Liver (tissue), 9 donors: ENCODE results near the gene OR2T27. TPM values are rescaled to one million over a fixed set of nuclear protein-coding genes. Genes with fewer than 3 reads are reported as not detected.

Experiments
- DNase-seq: peaks from one replicate; pipeline ENCODE4 v3.0.0-alpha.2; 2017; ENCODE audit warnings: low spot score
- H3K27ac ChIP-seq, 2 donors: one replicate each; pipeline ENCODE4 v1.7.0; 2013; ENCODE audit warnings: inconsistent platforms in 2 of 2, low read length in 2 of 2, control low read depth in 1 of 2, low read depth in 1 of 2, mild to moderate bottlenecking in 1 of 2
- H3K27me3 ChIP-seq, 4 donors: one replicate each; pipeline versions ENCODE4 v1.6.1 to v1.7.0; 2013; ENCODE audit warnings: low read length in 3 of 4, inconsistent platforms in 1 of 4, mild to moderate bottlenecking in 1 of 4, moderate library complexity in 1 of 4; ENCODE audit not compliant: control insufficient read depth in 4 of 4, insufficient read depth in 4 of 4
- H3K36me3 ChIP-seq, 4 donors: one replicate each; pipeline versions ENCODE4 v1.6.1 to v1.7.0; 2013; ENCODE audit warnings: low read length in 3 of 4, mild to moderate bottlenecking in 3 of 4, low read depth in 1 of 4, moderate library complexity in 1 of 4; ENCODE audit not compliant: control insufficient read depth in 4 of 4, insufficient read depth in 3 of 4
- H3K4me1 ChIP-seq, 4 donors: one replicate each; pipeline versions ENCODE4 v1.6.1 to v1.7.0; 2013; ENCODE audit warnings: low read length in 3 of 4, mild to moderate bottlenecking in 3 of 4, moderate library complexity in 1 of 4; ENCODE audit not compliant: control insufficient read depth in 4 of 4, insufficient read depth in 4 of 4
- H3K4me3 ChIP-seq, 3 donors: one replicate each; pipeline versions ENCODE4 v1.6.1 to v1.7.0; 2013; ENCODE audit warnings: low read length in 3 of 3, control low read depth in 1 of 3, low read depth in 1 of 3, mild to moderate bottlenecking in 1 of 3
- H3K9ac ChIP-seq, 2 donors: one replicate each; pipeline ENCODE4 v1.7.0; 2013; ENCODE audit warnings: low read length in 2 of 2, mild to moderate bottlenecking in 2 of 2, moderate library complexity in 2 of 2, control low read depth in 1 of 2, low read depth in 1 of 2
- H3K9me3 ChIP-seq, 4 donors: one replicate each; pipeline versions ENCODE4 v1.6.1 to v1.7.0; 2013; ENCODE audit warnings: low read length in 3 of 4; ENCODE audit not compliant: control insufficient read depth in 4 of 4
- ATF3 ChIP-seq: IDR thresholded peaks from 2 replicates; pipeline ENCODE4 v1.6.1; 2016; ENCODE audit warnings: antibody characterized with exemption
- EGR1 ChIP-seq, 2 donors: IDR thresholded peaks; 2 replicates each; pipeline ENCODE4 v1.6.1; 2016 to 2018; ENCODE audit warnings: antibody characterized with exemption in 2 of 2, low read depth in 2 of 2
- FOXA2 ChIP-seq: IDR thresholded peaks from 2 replicates; pipeline ENCODE4 v1.6.1; 2016; ENCODE audit warnings: antibody characterized with exemption
- GABPA ChIP-seq, 2 donors: IDR thresholded peaks in 1 of 2; conservative IDR thresholded peaks in 1 of 2; 2 replicates each; pipeline ENCODE4 v1.6.1; 2016; ENCODE audit warnings: antibody characterized with exemption in 2 of 2, mild to moderate bottlenecking in 1 of 2, moderate library complexity in 1 of 2
- HNF4G ChIP-seq: IDR thresholded peaks from 2 replicates; pipeline ENCODE4 v1.6.1; 2016; ENCODE audit warnings: antibody characterized with exemption
- MAX ChIP-seq: IDR thresholded peaks from 2 replicates; pipeline ENCODE4 v1.6.1; 2016; ENCODE audit warnings: antibody characterized with exemption
- RAD21 ChIP-seq, 2 donors: IDR thresholded peaks; 2 replicates each; pipeline ENCODE4 v1.6.1; 2016; ENCODE audit warnings: antibody characterized with exemption in 2 of 2, mild to moderate bottlenecking in 2 of 2
- YY1 ChIP-seq: IDR thresholded peaks from 2 replicates; pipeline ENCODE4 v1.6.1; 2016; ENCODE audit warnings: antibody characterized with exemption, mild to moderate bottlenecking
- ZBTB33 ChIP-seq: IDR thresholded peaks from 2 replicates; pipeline ENCODE4 v1.6.1; 2016; ENCODE audit warnings: antibody characterized with exemption
- WGBS: extraction: QIAGEN DNeasy Blood & Tissue Kit; methylation state at CpG from one replicate; pipeline ENCODE4 v1.1.7; 2013; 5-methylcytosine and 5-hydroxymethylcytosine counted together
- polyA plus RNA-seq, 2 donors: library from polyadenylated mRNA; stranded (reverse) in 1 of 2; unstranded in 1 of 2; fragments of 200-250 nt in 1 of 2; fragments of >200 nt in 1 of 2; fragmentation: Nextera tagmentation in 1 of 2; extraction: Ambion mirVana in 1 of 2; gene quantifications; one replicate each; pipeline versions ENCODE4 v1.2.1 to v1.2.3, GENCODE V29; 2013 to 2015
- total RNA-seq, 2 donors: library from RNA; depleted of rRNA; stranded (reverse); fragments of >200 nt; gene quantifications; one replicate each; pipeline ENCODE4 v1.2.3, GENCODE V29; 2014
- TF ChIP-seq, protein P1 (sequence below): fragments of 150-350 bp; IDR thresholded peaks from 2 replicates; pipeline ENCODE4 v1.5.1; 2017; ENCODE audit warnings: improper control_type of control experiment, low read depth, low read length; ENCODE audit not compliant: missing input control
- donor health status: healthy.
- donor health status: healthy.
- donor health status: healthy.
- donor health status: healthy.
- donor health status: healthy.

The OR2T27 gene
- total and polyA plus RNA-seq, 4 donors: not detected

GRCh38 chr1:248622570-248623001 is 32.7 kb downstream of the OR2T27 start:
- Histone ChIP-seq H3K9ac (no peak overlapping the region), H3K36me3 (no peaks in the 10 kb centered on the region), H3K4me1 (no peaks in the 10 kb centered on the region), H3K27ac (no peak overlapping the region), H3K4me3 (no peak overlapping the region), H3K9me3 (no peaks in the 10 kb centered on the region), H3K27me3 (no peaks in the 10 kb centered on the region)
- no peak for DNase-seq
- 68% methylated on average over 4 of the region's 4 CpGs for WGBS
- TF ChIP-seq, protein P1, sequence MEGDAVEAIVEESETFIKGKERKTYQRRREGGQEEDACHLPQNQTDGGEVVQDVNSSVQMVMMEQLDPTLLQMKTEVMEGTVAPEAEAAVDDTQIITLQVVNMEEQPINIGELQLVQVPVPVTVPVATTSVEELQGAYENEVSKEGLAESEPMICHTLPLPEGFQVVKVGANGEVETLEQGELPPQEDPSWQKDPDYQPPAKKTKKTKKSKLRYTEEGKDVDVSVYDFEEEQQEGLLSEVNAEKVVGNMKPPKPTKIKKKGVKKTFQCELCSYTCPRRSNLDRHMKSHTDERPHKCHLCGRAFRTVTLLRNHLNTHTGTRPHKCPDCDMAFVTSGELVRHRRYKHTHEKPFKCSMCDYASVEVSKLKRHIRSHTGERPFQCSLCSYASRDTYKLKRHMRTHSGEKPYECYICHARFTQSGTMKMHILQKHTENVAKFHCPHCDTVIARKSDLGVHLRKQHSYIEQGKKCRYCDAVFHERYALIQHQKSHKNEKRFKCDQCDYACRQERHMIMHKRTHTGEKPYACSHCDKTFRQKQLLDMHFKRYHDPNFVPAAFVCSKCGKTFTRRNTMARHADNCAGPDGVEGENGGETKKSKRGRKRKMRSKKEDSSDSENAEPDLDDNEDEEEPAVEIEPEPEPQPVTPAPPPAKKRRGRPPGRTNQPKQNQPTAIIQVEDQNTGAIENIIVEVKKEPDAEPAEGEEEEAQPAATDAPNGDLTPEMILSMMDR: peak; percentile 52
- no peak for TF ChIP-seq ATF3
- TF ChIP-seq RAD21 (IDR thresholded peaks at IDR 0.05): peak; percentile 64 to 77
- no peak for TF ChIP-seq ZBTB33

GRCh38 chr1:248621770-248622169 is 33.6 kb downstream of the OR2T27 start:
- no peaks in the 10 kb centered on the region for H3K27me3 ChIP-seq
- TF ChIP-seq MAX (no peak), YY1 (no peak), HNF4G (no peak), RAD21 (IDR thresholded peaks at IDR 0.05) (no peak), FOXA2 (no peak)
- no peak for DNase-seq
- no peak overlapping the region for H3K9ac ChIP-seq
- H3K27ac ChIP-seq: no peak overlapping the region
- H3K9me3 ChIP-seq: no peaks in the 10 kb centered on the region
- H3K4me1 ChIP-seq: no peaks in the 10 kb centered on the region
- WGBS: 70% methylated on average over 7 of the region's 7 CpGs
- no peaks in the 10 kb centered on the region for H3K36me3 ChIP-seq
- no peak overlapping the region for H3K4me3 ChIP-seq

DNA sequence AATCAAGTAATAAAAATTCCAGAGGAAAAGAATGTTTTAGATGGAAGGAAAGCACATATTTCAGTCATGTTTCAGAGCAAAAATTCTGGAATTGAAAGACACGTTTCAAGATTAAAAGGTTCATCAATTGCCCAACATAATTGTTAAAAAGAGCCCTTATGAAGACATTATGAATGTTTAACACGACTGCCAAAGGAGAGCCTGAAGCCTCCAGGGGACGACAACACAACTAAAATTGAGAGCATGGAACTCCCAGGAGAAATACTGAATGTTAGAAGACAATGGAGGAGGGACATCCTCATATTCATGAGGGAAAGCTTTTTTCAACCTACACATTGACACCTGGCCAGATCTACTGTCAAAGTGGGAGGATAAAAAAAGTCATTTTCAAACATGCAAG is 36.5 kb downstream of the OR2T27 start:
- DNase-seq: peak; percentile 55
- H3K9ac ChIP-seq: no peak overlapping the region
- H3K27me3 ChIP-seq: no peaks in the 10 kb centered on the region
- H3K4me3 ChIP-seq: no peak overlapping the region
- H3K27ac ChIP-seq: no peak overlapping the region
- no peaks in the 10 kb centered on the region for H3K9me3 ChIP-seq
- TF ChIP-seq RAD21 (IDR thresholded peaks at IDR 0.05): peak; percentile 36 to 78
- TF ChIP-seq GABPA (IDR thresholded peaks at IDR 0.05 in 1 of 2, conservative IDR thresholded peaks at IDR 0.05 in 1 of 2): no peak
- TF ChIP-seq, protein P1: peak; percentile 33
- no peak for TF ChIP-seq EGR1 (IDR thresholded peaks at IDR 0.05; ENCODE audit: low read depth in 2 of 2)
- no peaks in the 10 kb centered on the region for H3K4me1 ChIP-seq
- H3K36me3 ChIP-seq: no peaks in the 10 kb centered on the region
- 25% methylated on average over 3 of the region's 3 CpGs for WGBS
